IgD-negative memory B cell (primary cell): ENCODE results near the gene LFNG. TPM values are rescaled to one million over a fixed set of nuclear protein-coding genes. Genes with fewer than 3 reads are reported as not detected.

ENCODE experiments used
- H3K27ac Mint-ChIP-seq, 3 donors: one replicate each; pipeline ENCODE4 v1.8.0; 2020 to 2022; ENCODE audit warnings: mild to moderate bottlenecking in 3 of 3, mixed read lengths in 3 of 3, moderate library complexity in 1 of 3
- H3K27me3 Mint-ChIP-seq: one replicate; pipeline ENCODE4 v1.8.0; 2021; ENCODE audit warnings: mixed read lengths
- H3K36me3 Mint-ChIP-seq: one replicate; pipeline ENCODE4 v1.8.0; 2020; ENCODE audit warnings: mild to moderate bottlenecking, mixed read lengths
- H3K4me1 Mint-ChIP-seq, 3 donors: one replicate each; pipeline ENCODE4 v1.8.0; 2020 to 2022; ENCODE audit warnings: mixed read lengths in 3 of 3, mild to moderate bottlenecking in 1 of 3
- H3K4me3 Mint-ChIP-seq, 4 donors: one replicate each; pipeline ENCODE4 v1.8.0; 2020 to 2022; ENCODE audit warnings: mild to moderate bottlenecking in 4 of 4, mixed read lengths in 4 of 4, moderate library complexity in 3 of 4
- H3K9me3 Mint-ChIP-seq, 3 donors: one replicate each; pipeline ENCODE4 v1.8.0; 2020 to 2021; ENCODE audit warnings: mixed read lengths in 3 of 3, mild to moderate bottlenecking in 1 of 3
- polyA plus RNA-seq: library from polyadenylated mRNA; unstranded; fragments of 300-500 nt; fragmentation: Illumina TruSeq; gene quantifications from one replicate; pipeline ENCODE4 v1.2.3, GENCODE V29; 2021

Gene LFNG
- polyA plus RNA-seq, 1 donor from 2014 or later = 1.7 TPM

- Mint-ChIP-seq H3K4me3 (peak overlapping the region in 1 of 4 donors; percentile 60), H3K36me3 (no peaks in the 10 kb centered on the region), H3K9me3 (no peaks in the 10 kb centered on the region), H3K4me1 (peaks cover 0 to 12% (median 10%) of the 10 kb centered on the region in 3 donors), H3K27ac (peak overlapping the region in 1 of 3 donors; percentile 37), H3K27me3 (no peaks in the 10 kb centered on the region)
Observed at GRCh38 chr7:2504128-2504888, 15.3 kb upstream of the LFNG start.

GRCh38 chr7:2504889-2505375 lies 14.6 kb upstream of the LFNG start:
- Mint-ChIP-seq H3K27me3 (no peaks in the 10 kb centered on the region), H3K36me3 (no peaks in the 10 kb centered on the region), H3K4me3 (no peak overlapping the region), H3K9me3 (no peaks in the 10 kb centered on the region), H3K4me1 (peaks cover 0 to 12% (median 10%) of the 10 kb centered on the region in 3 donors), H3K27ac (no peak overlapping the region)

- Mint-ChIP-seq H3K4me3 (no peak overlapping the region), H3K9me3 (no peaks in the 10 kb centered on the region), H3K4me1 (peaks cover 0 to 15% (median 13%) of the 10 kb centered on the region in 3 donors), H3K27ac (peak overlapping the region in 1 of 3 donors; percentile 84), H3K36me3 (no peaks in the 10 kb centered on the region), H3K27me3 (no peaks in the 10 kb centered on the region)
Observed at GRCh38 chr7:2505401-2505800, 14.2 kb upstream of the LFNG start.

- peaks cover 4 to 24% (median 19%) of the 10 kb centered on the region in 3 donors for H3K4me1 Mint-ChIP-seq
- no peaks in the 10 kb centered on the region for H3K9me3 Mint-ChIP-seq
- no peaks in the 10 kb centered on the region for H3K36me3 Mint-ChIP-seq
- H3K27me3 Mint-ChIP-seq = no peaks in the 10 kb centered on the region
- peak overlapping the region in 1 of 4 donors; percentile 81 for H3K4me3 Mint-ChIP-seq
- H3K27ac Mint-ChIP-seq = peak overlapping the region; percentile 98 to 100 (median 98)
Observed at GRCh38 chr7:2507208-2507916, 12.2 kb upstream of the LFNG start.

GRCh38 chr7:2507917-2508306 lies 11.7 kb upstream of the LFNG start:
- Mint-ChIP-seq H3K27me3 (no peaks in the 10 kb centered on the region), H3K4me1 (peaks cover 4 to 30% (median 25%) of the 10 kb centered on the region in 3 donors), H3K36me3 (no peaks in the 10 kb centered on the region), H3K4me3 (peak overlapping the region; percentile 77 to 89 (median 84)), H3K27ac (peak overlapping the region; percentile 98 to 100 (median 98)), H3K9me3 (no peaks in the 10 kb centered on the region)

GRCh38 chr7:2508327-2509215 lies 11.0 kb upstream of the LFNG start:
- no peaks in the 10 kb centered on the region for H3K36me3 Mint-ChIP-seq
- H3K4me3 Mint-ChIP-seq = peak overlapping the region; percentile 77 to 89 (median 84)
- H3K4me1 Mint-ChIP-seq = peaks cover 4 to 34% (median 28%) of the 10 kb centered on the region in 3 donors
- no peaks in the 10 kb centered on the region for H3K9me3 Mint-ChIP-seq
- H3K27me3 Mint-ChIP-seq = no peaks in the 10 kb centered on the region
- H3K27ac Mint-ChIP-seq = peak overlapping the region; percentile 98 to 100 (median 98)

GRCh38 chr7:2509298-2509906 lies 10.2 kb upstream of the LFNG start:
- no peaks in the 10 kb centered on the region for H3K9me3 Mint-ChIP-seq
- no peaks in the 10 kb centered on the region for H3K27me3 Mint-ChIP-seq
- no peaks in the 10 kb centered on the region for H3K36me3 Mint-ChIP-seq
- peak overlapping the region; percentile 77 to 89 (median 84) for H3K4me3 Mint-ChIP-seq
- peaks cover 4 to 34% (median 28%) of the 10 kb centered on the region in 3 donors for H3K4me1 Mint-ChIP-seq
- peak overlapping the region; percentile 98 to 100 (median 98) for H3K27ac Mint-ChIP-seq

GRCh38 chr7:2510130-2510776 lies 9.3 kb upstream of the LFNG start:
- Mint-ChIP-seq H3K4me1 (peaks cover 4 to 34% (median 28%) of the 10 kb centered on the region in 3 donors), H3K36me3 (no peaks in the 10 kb centered on the region), H3K4me3 (peak overlapping the region; percentile 75 to 94 (median 90)), H3K9me3 (no peaks in the 10 kb centered on the region), H3K27me3 (no peaks in the 10 kb centered on the region), H3K27ac (peak overlapping the region; percentile 98 to 100 (median 98))

GRCh38 chr7:2510909-2511768 lies 8.4 kb upstream of the LFNG start:
- Mint-ChIP-seq H3K4me3 (peak overlapping the region; percentile 75 to 94 (median 90)), H3K27me3 (no peaks in the 10 kb centered on the region), H3K9me3 (no peaks in the 10 kb centered on the region), H3K4me1 (peaks cover 4 to 34% (median 28%) of the 10 kb centered on the region in 3 donors), H3K36me3 (no peaks in the 10 kb centered on the region), H3K27ac (peak overlapping the region; percentile 98 to 100 (median 98))

- peak overlapping the region; percentile 75 to 94 (median 90) for H3K4me3 Mint-ChIP-seq
- no peaks in the 10 kb centered on the region for H3K27me3 Mint-ChIP-seq
- peak overlapping the region; percentile 98 to 100 (median 98) for H3K27ac Mint-ChIP-seq
- no peaks in the 10 kb centered on the region for H3K36me3 Mint-ChIP-seq
- no peaks in the 10 kb centered on the region for H3K9me3 Mint-ChIP-seq
- peaks cover 4 to 34% (median 28%) of the 10 kb centered on the region in 3 donors for H3K4me1 Mint-ChIP-seq
Observed at GRCh38 chr7:2511769-2512168, 7.8 kb upstream of the LFNG start.

- peaks cover 4 to 34% (median 30%) of the 10 kb centered on the region in 3 donors for H3K4me1 Mint-ChIP-seq
- no peaks in the 10 kb centered on the region for H3K27me3 Mint-ChIP-seq
- peak overlapping the region; percentile 75 to 94 (median 88) for H3K4me3 Mint-ChIP-seq
- H3K36me3 Mint-ChIP-seq = no peaks in the 10 kb centered on the region
- peak overlapping the region; percentile 98 to 100 (median 98) for H3K27ac Mint-ChIP-seq
- H3K9me3 Mint-ChIP-seq = no peaks in the 10 kb centered on the region
Observed at GRCh38 chr7:2512179-2512661, 7.4 kb upstream of the LFNG start.

GRCh38 chr7:2512713-2513112 lies 6.9 kb upstream of the LFNG start:
- peak overlapping the region; percentile 75 to 88 (median 82) for H3K4me3 Mint-ChIP-seq
- H3K36me3 Mint-ChIP-seq = no peaks in the 10 kb centered on the region
- H3K27ac Mint-ChIP-seq = peak overlapping the region; percentile 98 to 100 (median 98)
- no peaks in the 10 kb centered on the region for H3K9me3 Mint-ChIP-seq
- no peaks in the 10 kb centered on the region for H3K27me3 Mint-ChIP-seq
- peaks cover 6 to 36% (median 33%) of the 10 kb centered on the region in 3 donors for H3K4me1 Mint-ChIP-seq

GRCh38 chr7:2513702-2514101 lies 5.9 kb upstream of the LFNG start:
- Mint-ChIP-seq H3K36me3 (no peaks in the 10 kb centered on the region), H3K27ac (no peak overlapping the region), H3K9me3 (no peaks in the 10 kb centered on the region), H3K4me3 (peak overlapping the region in 1 of 4 donors; percentile 45), H3K4me1 (peaks cover 13 to 32% (median 29%) of the 10 kb centered on the region in 3 donors), H3K27me3 (no peaks in the 10 kb centered on the region)
